Effector CD4-positive, alpha-beta T cell (primary cell): ENCODE data around the gene DENND2C.

Source experiments
- DNase-seq: peaks from one replicate; pipeline ENCODE4 v3.0.0-alpha.2; 2020

DENND2C gene

DNA sequence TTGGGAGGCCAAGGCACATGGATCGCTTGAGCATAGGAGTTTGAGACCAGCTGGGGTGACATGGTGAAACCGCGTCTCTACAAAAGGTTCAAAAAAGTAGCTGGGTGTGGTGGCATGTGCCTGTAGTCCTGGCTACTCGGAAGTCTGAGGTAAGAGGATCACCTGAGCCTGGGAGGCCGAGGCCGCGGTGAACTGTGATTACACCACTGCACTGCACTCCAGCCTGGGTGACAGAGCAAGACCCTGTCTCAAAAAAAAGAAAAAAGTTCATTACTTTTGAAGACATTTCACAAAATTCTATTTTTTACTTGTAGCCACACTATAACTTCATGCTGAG is 2.1 kb upstream of the DENND2C start:
- DNase-seq, result no peak

DNA sequence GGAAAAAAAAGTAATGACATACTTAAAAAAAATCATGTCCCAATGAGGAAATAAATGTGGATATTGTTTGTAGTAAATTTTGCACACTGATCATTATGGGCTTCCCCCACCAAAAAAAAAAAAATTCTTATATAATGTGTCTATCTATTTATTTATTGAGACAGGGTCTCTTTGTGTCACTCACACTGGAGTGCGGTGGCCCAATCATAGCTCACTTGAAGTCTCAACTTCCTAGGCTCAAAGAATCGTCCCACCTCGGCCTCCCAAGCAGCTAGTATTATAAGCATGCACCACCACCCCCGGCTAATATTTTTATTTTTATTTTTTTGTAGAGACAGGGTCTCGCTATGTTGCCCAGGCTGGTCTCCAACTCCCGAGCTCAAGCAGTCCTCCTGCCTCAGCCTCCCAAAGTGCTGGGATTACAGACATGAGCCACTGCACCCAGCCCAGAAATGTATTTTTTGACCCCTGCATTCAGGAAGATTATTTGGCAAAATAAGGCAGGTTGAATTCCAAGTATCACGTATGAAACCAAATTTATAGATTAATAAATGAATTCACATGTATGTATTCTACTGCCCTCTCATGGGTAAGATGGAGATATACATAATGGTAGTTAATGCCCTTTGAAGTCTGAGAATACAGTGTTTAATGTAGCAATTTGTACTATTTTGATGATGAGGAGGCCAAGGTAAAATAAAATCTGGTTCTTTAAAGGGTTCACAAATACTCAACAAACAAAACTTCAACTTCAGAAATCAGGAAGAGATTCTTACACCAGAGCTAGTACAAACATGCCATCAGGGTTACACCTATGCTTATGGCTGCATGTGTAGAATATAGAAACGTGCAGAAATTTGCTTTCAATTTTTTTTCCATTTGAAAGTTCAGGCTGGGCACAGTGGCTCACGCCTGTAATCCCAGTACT is 1.4 kb upstream of the DENND2C start:
- DNase-seq, result no peak

DNA sequence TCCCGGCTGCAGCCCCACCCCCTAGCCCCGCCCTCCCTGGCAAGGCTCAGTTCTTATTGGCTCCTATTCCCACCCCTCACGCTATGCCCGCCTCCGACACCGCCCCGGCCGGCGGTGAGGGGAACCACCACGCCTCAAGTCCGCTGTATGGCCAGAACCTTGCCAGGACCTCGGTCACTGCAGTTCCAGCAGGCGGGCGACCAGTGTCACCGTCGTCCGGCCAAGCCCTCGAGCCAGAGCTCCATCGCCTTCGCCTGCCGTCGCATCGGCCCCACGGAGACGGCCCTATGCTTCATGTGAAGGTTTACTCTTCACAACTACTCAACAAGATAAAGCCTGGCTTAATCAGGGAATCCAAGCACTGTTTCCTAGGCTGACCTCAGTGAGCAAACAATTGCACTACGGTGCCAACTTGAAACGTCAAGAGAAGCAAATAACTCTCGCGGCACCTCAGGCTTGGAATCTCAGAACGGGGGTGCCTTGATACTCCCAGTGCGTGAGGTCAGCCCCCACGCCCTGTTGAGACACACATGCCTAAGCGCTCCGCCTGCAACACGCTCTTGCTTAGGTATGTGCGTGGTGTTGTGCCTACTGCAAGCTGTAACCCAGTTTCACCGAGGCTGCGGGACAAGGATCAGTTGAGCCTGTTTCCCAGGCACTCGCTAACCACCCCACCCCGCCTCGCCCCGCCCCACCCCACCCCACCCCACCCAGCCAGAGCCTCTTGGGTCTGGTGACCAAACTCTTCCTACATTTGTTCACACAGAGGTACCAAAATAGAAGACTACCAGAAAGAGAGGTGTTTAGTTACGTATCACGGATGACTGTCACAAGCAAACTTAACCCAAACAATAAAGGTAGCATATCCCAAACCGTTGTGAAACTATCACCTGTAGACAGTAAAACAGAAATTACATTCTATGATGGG is 498 bp upstream of the DENND2C start:
- DNase-seq, result peak; percentile 78

DNA sequence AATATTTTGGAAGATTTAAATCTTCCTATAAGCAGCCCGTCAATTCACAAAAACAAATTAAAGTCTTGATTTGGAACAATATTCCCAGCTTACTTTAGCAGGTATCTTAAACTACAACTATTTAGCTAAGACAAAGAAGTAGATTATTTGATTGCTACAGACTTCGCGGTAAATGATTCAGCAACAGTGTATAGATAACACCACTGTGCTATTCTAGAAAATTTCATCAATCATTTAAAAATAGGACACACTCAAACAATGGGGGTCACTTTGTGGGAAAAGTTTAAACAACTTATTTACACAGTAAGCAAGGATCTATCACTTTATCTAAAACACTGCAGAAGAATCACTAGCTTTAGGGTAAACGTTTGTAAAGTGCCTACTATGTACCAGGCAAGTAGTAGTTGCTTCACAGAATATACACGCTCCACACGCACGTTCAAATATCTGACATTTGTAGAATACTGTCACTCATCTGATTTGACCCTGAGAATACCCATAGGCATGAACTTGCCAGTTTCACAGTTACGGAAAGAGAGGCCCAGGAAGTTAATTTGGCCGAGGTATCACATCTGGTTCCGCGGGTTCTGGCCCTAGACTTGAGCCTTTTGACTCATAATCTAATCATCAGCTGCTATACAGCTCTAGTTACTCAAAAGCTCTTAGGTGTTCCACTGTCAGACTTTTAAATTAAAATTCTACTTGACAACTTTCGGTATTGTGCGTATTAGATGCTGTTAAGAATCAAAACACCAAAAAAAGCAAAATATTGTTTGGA is 876 bp downstream of the DENND2C start:
- no peak for DNase-seq

DNA sequence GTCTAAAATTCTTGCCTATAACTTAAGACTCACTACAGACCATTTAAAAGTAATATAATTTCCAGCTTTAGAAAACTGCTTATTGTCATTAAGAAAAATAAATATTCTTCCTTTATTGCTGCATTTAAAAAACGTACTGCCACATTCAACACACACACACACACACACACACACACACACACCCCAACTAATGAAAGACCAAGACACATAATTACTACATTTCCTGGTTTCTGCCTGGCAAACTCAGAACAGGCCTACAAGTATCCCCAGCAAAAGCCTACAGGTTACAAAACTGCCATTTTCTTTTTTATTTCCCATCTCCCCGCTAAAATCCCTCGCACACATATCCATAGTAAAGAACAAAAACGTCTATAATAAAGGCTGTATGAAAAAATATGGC is 1.5 kb downstream of the DENND2C start:
- no peak for DNase-seq

DNA sequence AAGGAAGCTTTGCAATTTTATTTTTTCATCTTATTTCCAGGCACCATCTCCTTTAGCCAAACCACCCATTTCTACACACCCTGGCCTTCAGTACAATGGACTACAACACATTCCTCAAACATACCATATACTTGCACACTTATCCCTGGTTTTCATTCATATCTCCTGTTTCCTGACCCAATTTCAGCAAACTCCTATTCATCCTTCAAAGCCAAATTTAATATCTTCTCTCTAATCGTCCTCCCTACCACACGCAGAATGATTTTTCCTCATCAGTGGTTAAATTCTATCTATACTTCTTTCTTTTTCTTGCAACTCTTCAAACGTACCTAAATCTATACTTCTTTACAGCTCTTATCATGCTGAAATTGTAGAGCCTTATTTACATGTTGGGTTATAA is 2.9 kb downstream of the DENND2C start:
- no peak for DNase-seq

DNA sequence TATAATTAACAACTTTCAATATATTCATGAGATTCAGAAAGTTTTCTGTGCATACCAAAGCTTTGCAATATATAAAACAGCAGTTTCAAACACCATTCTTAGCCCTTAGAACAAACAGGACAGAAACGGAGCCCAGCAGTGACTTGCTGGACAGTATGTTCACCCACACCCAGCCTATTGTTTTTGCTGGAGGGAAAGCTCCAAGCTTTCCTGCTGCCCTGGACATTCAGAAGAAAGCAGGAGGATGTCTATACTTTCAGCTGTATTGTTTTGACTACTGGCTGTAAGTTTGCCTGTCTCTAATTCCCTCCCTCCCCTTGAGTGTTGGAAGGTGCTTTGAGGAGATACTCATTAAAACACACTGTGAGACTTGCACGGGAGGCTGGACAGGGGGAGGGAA is 9.6 kb downstream of the DENND2C start:
- no peak for DNase-seq

DNA sequence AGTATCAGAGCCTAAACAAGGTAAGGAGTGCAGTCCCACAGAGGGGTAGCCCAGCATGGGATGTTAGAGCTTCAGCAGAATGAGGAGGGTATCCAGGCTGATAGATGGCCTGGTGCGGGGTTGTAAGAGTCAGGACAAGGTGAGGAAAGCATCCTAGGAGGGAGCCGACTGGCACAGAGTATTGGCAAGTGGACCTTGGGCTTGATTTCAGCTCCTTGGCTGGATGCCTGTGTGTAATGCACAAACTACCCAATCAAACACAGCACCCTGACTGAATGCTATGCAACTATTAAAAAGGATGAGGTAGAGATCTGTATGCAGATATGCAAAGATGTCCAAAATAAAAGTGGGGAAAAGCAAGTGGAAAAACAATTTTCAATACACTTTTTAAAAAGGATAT is 18.0 kb downstream of the DENND2C start:
- DNase-seq, result no peak

DNA sequence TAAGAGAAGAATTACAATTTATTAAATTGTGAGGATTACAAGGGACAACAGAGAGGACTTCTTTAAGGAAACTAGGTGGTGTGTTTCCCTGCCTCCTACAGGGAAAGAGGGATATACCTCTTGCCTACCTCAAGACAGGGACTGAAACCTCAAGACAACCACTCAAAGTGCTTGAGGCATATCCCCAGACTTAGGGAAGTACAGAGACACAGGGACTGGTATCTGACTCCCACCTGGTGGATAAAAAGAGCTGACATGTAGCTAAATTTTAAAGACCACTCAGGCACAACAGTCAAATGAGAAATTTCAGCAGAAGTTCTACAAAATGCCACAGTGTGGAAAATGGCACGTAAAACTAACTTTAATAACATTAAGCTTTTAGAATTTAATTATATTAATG is 21.3 kb downstream of the DENND2C start:
- no peak for DNase-seq

DNA sequence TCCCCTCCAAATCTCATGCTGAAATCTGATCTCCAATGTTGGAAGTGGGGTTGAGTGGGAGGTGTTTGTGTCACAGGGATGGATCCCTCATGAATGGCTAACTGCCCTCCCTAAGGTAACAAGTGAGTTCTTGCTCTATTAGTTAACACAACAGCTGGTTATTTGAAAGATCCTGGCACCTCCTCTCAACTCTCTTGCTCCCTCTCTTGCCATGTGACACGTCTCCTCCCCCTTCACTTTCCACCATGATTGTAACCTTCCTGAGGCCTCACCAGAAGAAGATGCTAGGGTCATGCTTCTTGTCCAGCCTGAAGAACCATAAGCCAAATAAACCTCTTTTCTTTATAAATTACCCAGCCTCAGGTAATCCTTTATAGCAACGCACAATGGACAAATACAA is 28.5 kb downstream of the DENND2C start:
- DNase-seq, result no peak

DNA sequence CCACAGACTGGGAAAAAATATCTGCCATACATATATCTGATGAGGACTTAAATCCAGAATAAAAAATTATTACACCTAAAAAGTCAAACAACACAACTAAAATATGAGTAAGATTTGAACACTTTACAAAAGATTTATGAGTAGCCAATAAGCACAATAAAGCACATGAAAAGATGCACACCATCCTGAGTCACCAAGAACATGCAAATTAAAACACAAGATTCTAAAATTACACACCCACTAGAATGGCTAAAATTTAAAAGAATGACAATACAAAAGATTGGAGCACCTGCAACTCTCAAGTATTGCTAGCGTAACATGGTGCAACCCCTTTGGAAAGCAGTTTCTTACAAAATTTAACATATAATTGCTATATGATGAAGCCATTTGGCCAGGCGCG is 30.9 kb downstream of the DENND2C start:
- DNase-seq, result no peak

DNA sequence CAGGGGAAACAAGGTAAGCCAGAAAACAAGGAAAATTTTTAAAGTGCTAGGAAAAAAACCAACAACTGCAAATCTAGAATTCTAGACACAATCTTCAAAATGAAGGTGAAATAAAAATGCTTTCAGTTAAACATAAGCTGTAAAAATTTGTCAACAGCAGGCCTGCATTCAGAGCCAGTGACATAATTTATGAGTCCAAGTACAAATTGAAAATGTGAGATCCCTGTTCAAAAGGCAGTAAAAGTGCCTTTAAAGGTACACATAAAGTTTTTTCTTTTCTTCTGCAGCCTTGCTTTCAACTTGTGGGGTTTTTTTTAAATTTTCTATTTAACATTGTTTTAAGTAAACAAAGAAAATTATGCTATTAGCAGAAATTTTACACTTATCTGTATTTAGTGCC is 37.4 kb downstream of the DENND2C start:
- no peak for DNase-seq

DNA sequence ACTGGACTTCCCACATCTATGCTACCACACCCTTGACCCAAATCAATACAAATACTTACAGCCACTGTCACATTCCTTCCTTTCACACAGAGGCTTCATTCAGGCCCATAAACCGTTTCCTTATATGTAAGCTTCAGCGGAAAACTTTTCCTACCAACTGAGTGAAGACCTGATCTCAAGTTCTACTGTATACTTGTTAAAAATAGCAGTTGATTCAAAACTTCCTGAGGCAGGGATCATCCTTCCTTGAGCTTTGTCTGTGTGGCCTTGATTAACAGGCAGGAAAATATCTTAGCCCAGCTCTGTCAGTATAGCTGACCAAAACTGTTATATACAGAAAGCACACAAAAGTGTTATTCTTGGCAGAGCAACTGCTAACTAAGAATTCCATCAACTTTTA is 42.7 kb downstream of the DENND2C start:
- DNase-seq, result no peak

DNA sequence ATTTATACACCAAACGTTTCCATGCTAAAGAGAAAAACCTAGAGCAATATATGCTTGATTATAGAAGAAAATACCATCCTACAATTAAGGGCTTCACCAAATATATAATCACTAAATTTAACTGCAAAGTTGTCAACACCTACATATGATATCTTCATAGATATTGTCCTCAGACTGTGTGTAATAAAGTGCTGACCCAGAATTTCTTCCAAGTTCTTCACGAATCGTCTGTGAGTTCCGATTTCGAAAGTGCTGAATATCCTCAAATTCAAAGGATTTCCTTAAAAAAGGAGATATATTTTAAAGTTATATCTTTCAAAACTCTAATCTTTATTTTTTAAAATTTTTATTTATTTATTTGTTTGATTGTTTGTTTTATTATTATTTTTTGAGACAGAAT is 46.5 kb downstream of the DENND2C start:
- DNase-seq, result no peak

DNA sequence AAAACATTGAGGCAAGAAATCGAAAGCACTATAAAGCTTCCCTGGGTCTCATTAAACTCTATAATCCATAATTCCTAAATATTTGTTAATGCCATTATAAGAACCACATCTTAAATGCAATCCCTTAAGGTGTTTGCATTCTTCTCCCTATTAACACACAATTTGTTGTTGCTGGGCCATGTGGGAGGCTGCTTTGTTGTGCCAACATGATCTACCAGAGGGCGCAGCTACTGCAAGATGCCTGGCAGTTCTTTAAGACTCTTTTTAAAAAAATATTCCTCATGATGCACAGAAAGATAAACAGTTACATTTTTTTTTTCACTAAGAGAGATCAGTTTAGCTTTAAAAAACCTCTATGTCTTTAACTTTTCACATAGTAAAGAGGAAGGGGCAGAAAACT is 49.4 kb downstream of the DENND2C start:
- no peak for DNase-seq

DNA sequence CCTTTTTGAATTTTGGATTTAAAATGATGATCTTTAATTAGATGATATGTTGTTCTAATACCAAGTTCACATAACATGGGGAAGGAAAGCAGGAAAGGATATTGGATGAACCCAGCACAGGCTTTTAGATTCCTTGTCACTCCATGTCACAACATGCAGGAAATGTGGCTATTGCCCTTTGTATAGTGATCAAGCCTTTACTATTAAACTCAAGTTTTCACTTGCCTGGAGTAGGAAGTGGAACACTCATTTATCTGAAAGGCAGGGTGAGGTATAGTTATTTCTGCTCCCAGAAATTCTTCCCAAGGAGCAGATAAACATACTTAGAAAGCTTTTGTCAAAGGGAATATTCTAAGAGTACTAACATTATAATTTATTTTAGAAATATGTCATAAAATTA is 51.2 kb downstream of the DENND2C start:
- DNase-seq, result no peak

DNA sequence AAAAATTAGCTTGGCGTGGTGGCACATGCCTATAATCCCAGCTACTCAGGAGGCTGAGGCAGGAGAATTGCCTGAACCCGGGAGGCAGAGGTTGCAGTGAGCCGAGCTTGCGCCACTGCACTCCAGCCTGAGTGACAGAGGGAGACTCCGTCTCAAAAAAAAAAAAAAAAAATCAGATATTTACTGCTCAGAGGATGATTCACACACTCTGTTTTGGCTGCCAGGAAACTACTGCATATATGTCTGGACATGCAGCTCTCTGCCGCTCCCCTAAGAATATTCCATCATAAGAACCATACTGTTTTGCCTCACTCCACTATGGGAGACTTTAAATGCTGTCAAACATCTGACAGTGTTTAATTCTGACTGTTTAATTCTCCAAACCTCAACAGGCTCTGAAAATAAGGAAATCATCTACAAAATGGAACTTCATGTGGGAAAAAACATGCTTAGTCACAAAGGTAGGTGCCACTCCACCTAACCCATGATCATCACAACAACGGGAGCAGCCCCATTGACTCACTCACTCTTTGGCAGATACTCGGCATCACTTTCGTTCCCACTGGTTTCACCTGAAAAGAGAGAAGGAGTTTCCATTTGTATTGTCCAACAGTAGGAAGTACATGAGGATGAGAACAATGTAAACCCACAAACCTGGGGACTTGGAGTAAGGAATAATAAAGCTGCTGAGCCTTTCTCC is 59.2 kb downstream of the DENND2C start:
- no peak for DNase-seq

DNA sequence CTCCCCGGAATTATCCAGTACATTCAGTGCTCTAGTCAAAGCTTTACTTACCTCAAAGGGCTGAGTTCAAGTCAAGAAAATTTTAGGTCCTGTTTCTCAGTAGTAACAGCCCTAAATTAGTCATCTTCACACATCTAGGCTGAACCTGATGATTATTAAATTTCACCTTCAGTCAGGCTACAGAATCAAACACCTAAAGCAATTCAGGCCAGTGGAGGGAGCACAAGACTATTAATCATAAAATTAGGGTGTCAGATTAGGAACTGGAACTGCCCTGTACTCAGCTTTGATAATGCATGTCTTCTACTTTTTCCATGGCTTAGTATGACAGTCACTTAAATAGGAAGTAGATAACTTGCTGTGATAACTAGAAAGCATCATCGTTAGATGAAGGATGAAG is 60.0 kb downstream of the DENND2C start:
- no peak for DNase-seq

DNA sequence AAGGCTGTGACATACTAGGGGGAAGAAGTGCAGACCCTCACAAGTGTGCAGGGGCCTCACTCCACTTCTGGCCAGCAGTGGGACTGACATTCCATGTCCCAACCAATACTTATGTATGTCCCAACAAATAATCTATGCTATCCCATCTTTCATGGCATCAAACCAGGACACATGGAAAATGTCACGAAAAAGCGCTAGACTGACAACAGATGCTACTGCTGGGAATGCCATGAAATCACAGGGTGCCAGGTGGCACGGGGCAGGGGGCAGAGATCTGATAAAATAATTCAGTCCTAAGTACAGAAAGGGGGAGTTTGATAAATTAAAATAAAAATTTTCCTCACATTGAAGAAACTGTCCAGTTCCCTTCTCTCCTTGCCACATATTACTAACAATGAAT is 60.8 kb downstream of the DENND2C start:
- DNase-seq, result no peak

DNA sequence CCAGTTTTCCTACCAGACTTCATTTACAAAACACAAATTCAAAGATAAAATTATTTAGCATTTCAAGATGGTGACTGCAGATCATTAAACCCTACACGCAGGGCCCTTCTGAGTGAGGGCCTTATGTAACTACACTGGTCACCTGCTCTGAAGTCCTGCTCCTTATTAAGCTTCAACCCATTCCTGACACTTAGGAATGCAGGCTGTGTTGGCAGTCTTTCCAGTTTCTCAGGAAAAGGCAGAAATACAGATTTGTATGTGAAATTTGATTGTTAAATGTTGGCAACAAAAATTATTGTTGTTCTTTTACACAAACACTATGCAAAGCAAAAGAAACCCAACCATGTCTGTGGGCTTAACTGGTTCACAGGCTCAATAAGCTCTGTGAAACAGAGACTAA is 62.6 kb downstream of the DENND2C start:
- DNase-seq, result no peak

DNA sequence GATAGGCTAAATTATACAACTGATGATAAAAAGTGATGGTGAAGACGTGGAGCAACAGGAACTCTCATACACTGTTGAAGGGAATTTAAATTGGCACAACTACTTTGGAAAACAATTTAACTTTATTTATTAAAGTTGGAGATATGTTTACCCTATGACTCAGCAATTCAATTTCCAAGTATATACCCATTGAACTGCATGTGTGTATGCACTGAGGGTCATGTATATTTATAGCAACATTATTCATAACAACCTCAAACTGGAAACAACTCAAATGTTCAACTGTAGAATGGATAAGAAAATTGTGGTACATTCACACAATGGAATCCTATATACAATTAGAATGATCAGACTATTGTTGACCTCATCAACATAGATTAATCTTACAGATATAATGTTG is 71.9 kb downstream of the DENND2C start:
- no peak for DNase-seq

DNA sequence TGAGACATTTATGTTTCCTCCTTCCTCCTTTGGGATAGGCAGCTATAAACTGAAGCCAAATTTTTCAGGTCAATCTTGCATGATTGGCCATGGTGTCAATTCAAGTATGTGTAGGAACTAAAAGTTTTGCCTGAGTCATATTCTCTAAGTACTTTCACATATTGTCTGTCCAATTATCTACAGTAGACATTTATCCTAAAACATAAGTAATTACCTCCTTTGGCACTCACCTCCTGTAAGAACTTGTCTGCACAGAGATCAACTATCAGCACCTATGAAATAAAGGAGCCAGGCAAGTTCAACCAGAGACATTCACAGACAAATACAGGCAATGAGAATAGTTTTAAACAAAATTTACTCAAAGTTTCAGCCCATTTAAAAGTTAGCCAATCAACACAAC is 74.2 kb downstream of the DENND2C start:
- DNase-seq, result no peak

DNA sequence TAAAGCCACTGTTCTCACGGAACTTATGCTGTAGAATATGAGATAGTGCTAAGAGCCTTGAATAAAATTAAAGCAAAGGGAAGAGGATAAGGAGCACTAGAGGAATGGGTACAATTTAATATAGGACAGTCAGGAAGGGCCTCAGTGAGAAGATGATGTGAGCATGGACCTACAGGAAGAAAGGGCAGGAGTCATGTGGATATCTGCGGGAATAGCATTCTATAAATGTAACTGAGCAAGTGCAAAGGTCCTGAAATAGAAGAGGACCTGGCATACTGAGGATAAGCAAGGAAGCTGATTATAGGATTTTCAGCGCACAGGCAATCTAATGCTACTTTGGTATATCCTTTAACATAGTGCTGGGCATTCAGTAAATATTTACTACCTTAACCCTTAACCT is 75.8 kb downstream of the DENND2C start:
- DNase-seq, result no peak
